NT2/D1 (cell line): ENCODE data around the gene LRBA.

Experiments used
- SUZ12 ChIP-seq: IDR thresholded peaks from 2 replicates; pipeline ENCODE4 v1.6.1; 2011; ENCODE audit not compliant: insufficient read length, insufficient read depth; ENCODE audit errors: extremely low read depth
- YY1 ChIP-seq: IDR thresholded peaks from 2 replicates; pipeline ENCODE4 v1.6.1; 2011; ENCODE audit not compliant: insufficient read length, insufficient read depth
- ZNF274 ChIP-seq: IDR thresholded peaks from 2 replicates; pipeline ENCODE4 v1.6.1; 2011; ENCODE audit warnings: mild to moderate bottlenecking, low read depth, low read length

GRCh38 chr4:150679018-150679764 is 335.9 kb downstream of the LRBA start:
- TF ChIP-seq ZNF274 (no peak), SUZ12 (no peak), YY1 (no peak)
